ENCODE results near the gene PCGF3.
"Not testable (repeated sequence)": the region's sequence is repeated elsewhere in the genome, so short reads cannot be mapped to it uniquely, and the experiment has no call there.

The PCGF3 gene

GRCh38 chr4:704198-704891, 1.3 kb upstream of the PCGF3 start:
- no peak for DNase-seq

GRCh38 chr4:704971-705277, 708 bp upstream of the PCGF3 start:
- DNase-seq = no peak

GRCh38 chr4:706083-706633, 526 bp downstream of the PCGF3 start:
- DNase-seq = not testable (repeated sequence)

GRCh38 chr4:706834-707598, 1.4 kb downstream of the PCGF3 start:
- DNase-seq = no peak

GRCh38 chr4:707929-708630, 2.4 kb downstream of the PCGF3 start:
- no peak for DNase-seq

- DNase-seq = no peak
Measured at GRCh38 chr4:708631-708933, 3.0 kb downstream of the PCGF3 start.

- no peak for DNase-seq
Measured at GRCh38 chr4:709348-709747, 3.7 kb downstream of the PCGF3 start.

- no peak for DNase-seq
Measured at GRCh38 chr4:710116-710515, 4.5 kb downstream of the PCGF3 start.

GRCh38 chr4:710916-711315, 5.3 kb downstream of the PCGF3 start:
- no peak for DNase-seq

GRCh38 chr4:712093-712492, 6.5 kb downstream of the PCGF3 start:
- no peak for DNase-seq

GRCh38 chr4:712916-713632, 7.4 kb downstream of the PCGF3 start:
- DNase-seq = no peak

- DNase-seq = no peak
Measured at GRCh38 chr4:714087-714486, 8.5 kb downstream of the PCGF3 start.

- no peak for DNase-seq
Measured at GRCh38 chr4:717601-718320, 12.1 kb downstream of the PCGF3 start.

GRCh38 chr4:718460-718859, 12.8 kb downstream of the PCGF3 start:
- DNase-seq = no peak

- no peak for DNase-seq
Measured at GRCh38 chr4:720111-720860, 14.7 kb downstream of the PCGF3 start.

- DNase-seq = no peak
Measured at GRCh38 chr4:721261-722168, 15.9 kb downstream of the PCGF3 start.

GRCh38 chr4:722169-722725, 16.6 kb downstream of the PCGF3 start:
- DNase-seq = no peak

- DNase-seq = no peak
Measured at GRCh38 chr4:722851-723360, 17.3 kb downstream of the PCGF3 start.

- no peak for DNase-seq
Measured at GRCh38 chr4:723751-724530, 18.3 kb downstream of the PCGF3 start.

Measured in NCI-H1436 (cell line).